Stimulated activated CD8-positive, alpha-beta memory T cell treated with anti-CD3 and anti-CD28 coated beads, Interleukin-15, amount 100 ng/mL, for 1 hour (primary cell): Measurements from ENCODE around the gene SESN3.

Experiments
- DNase-seq: peaks from one replicate; pipeline ENCODE4 v3.0.0-alpha.2; 2020; ENCODE audit warnings: low read depth

Gene SESN3

DNA sequence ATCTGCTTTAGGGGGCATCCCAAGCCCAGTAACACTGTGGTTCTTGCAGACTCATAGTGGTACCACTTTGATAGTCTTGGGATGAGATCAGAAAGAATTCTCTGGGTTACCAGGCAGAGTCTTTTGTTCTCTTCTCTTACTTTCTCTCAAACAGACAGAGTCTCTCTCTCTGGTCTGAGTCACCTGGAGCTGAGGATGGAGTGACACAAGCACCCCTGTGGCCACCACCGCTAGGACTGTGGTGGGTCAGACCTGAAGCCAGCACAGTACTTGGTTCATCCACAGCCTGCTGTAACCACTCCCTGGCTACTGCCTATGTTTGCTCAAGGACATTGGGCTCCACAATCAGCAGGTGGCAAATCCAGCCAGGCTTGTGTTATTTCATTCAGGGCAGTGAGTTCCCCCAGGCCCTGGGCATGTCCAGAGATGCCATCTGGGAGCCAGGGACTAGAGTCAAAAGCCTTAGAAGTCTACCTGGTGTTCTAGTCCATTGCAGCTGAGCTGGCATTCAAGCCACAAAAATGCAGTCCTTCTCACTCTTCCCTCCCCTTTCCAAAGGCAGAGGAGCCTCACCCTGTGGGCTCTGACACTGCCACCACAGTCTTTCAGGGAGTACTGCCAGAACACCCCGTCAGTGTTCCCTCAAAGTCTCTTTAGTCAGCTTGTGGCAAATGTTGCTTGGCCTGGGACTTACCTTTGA is 111.5 kb downstream of the SESN3 start:
- no peak for DNase-seq

DNA sequence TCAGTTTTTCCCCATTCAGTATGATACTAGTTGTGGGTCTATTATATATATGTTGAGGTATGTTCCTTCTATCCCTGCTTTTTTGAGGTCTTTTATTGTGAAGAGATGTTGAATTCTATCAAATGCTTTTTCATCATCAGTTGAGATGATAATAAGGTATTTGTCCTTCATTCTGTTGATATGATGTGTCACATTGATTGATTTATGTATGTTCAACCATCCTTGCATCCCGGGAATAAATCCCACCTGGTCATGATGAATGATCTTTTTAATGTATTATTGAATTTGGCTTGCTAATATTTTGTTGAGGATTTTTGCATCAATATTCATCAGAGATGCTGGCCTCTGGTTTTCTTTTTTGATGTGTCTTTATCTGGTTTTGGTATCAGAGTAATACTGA is 115.4 kb downstream of the SESN3 start:
- DNase-seq = no peak
